RWPE2 (cell line): ENCODE results near the gene GSTO2.
A peak's percentile ranks its signal among the peaks of the same experiment; 100 is the strongest.

Experiments
- ATAC-seq: fragments of 200-7000 bp; cut with Tn5 transposase; 3 replicates; pipeline ENCODE4 v1.9.1; 2021; ENCODE audit warnings: low read depth
- DNase-seq: peaks from one replicate; pipeline ENCODE4 v3.0.0-alpha.2; 2020; ENCODE audit warnings: low spot score
- H3K27ac ChIP-seq: fragments of 450-650 bp; 2 replicates; pipeline ENCODE4 v1.5.1; 2017; ENCODE audit warnings: mild to moderate bottlenecking; ENCODE audit not compliant: poor library complexity, severe bottlenecking
- H3K27me3 ChIP-seq: fragments of 250-450 bp; sonication (Bioruptor Pico); 2 replicates; pipeline ENCODE4 v1.5.1; 2021; ENCODE audit warnings: mild to moderate bottlenecking, moderate library complexity; ENCODE audit not compliant: insufficient read depth, poor library complexity, severe bottlenecking
- H3K36me3 ChIP-seq: fragments of 250-450 bp; sonication (Bioruptor Pico); 2 replicates; pipeline ENCODE4 v1.5.1; 2020; ENCODE audit warnings: low read depth, mild to moderate bottlenecking, moderate library complexity
- H3K4me1 ChIP-seq: fragments of 250-450 bp; sonication (Bioruptor Pico); 2 replicates; pipeline ENCODE4 v1.5.1; 2021; ENCODE audit warnings: mild to moderate bottlenecking, moderate library complexity; ENCODE audit not compliant: insufficient read depth, poor library complexity, severe bottlenecking
- H3K4me3 ChIP-seq: fragments of 250-450 bp; sonication (Bioruptor Pico); 2 replicates; pipeline ENCODE4 v1.5.1; 2021; ENCODE audit warnings: mild to moderate bottlenecking, moderate library complexity; ENCODE audit not compliant: severe bottlenecking
- H3K9me3 ChIP-seq: fragments of 250-450 bp; sonication (Bioruptor Pico); 2 replicates; pipeline ENCODE4 v1.5.1; 2021; ENCODE audit warnings: mild to moderate bottlenecking, moderate library complexity; ENCODE audit not compliant: severe bottlenecking
- CTCF ChIP-seq: fragments of 450-650 bp; IDR thresholded peaks from one replicate; pipeline ENCODE4 v1.5.1; 2017; ENCODE audit warnings: mild to moderate bottlenecking, moderate library complexity; ENCODE audit not compliant: poor library complexity, severe bottlenecking

The GSTO2 gene

GRCh38 chr10:104288355-104288754 is 19.4 kb downstream of the GSTO2 start:
- Histone ChIP-seq H3K4me1 (peaks cover 9% of the 10 kb centered on the region), H3K27me3 (no peaks in the 10 kb centered on the region), H3K27ac (peak overlapping the region; percentile 19), H3K36me3 (peaks cover 37% of the 10 kb centered on the region), H3K9me3 (no peaks in the 10 kb centered on the region), H3K4me3 (no peak overlapping the region)
- TF ChIP-seq CTCF, result no peak
- ATAC-seq (peak; percentile 31; the same call in 1 of the 3 replicates), DNase-seq (no peak)

- Histone ChIP-seq H3K36me3 (peaks cover 15% of the 10 kb centered on the region), H3K27me3 (no peaks in the 10 kb centered on the region), H3K4me3 (no peak overlapping the region), H3K9me3 (no peaks in the 10 kb centered on the region), H3K4me1 (peaks cover 9% of the 10 kb centered on the region), H3K27ac (peak overlapping the region; percentile 76)
- TF ChIP-seq CTCF, result peak; percentile 100
- ATAC-seq (peak; percentile 85), DNase-seq (peak; percentile 79)
These were observed 22.5 kb downstream of the GSTO2 start for GRCh38 chr10:104291439-104291951.

GRCh38 chr10:104293011-104293410 is 24.0 kb downstream of the GSTO2 start:
- Histone ChIP-seq H3K9me3 (no peaks in the 10 kb centered on the region), H3K27me3 (no peaks in the 10 kb centered on the region), H3K4me1 (peaks cover 9% of the 10 kb centered on the region), H3K27ac (peak overlapping the region; percentile 76), H3K4me3 (no peak overlapping the region), H3K36me3 (peaks cover 4% of the 10 kb centered on the region)
- no peak for TF ChIP-seq CTCF
- peak; percentile 77 for ATAC-seq
- DNase-seq, result no peak

- Histone ChIP-seq H3K4me1 (peaks cover 9% of the 10 kb centered on the region), H3K27ac (peak overlapping the region; percentile 76), H3K4me3 (no peak overlapping the region), H3K36me3 (peaks cover 4% of the 10 kb centered on the region), H3K27me3 (no peaks in the 10 kb centered on the region), H3K9me3 (no peaks in the 10 kb centered on the region)
- DNase-seq (no peak), ATAC-seq (no peak)
- TF ChIP-seq CTCF, result no peak
These were observed 24.9 kb downstream of the GSTO2 start for GRCh38 chr10:104293781-104294321.

- H3K36me3 ChIP-seq, result peaks cover 1% of the 10 kb centered on the region
- H3K9me3 ChIP-seq, result no peaks in the 10 kb centered on the region
- peaks cover 32% of the 10 kb centered on the region for H3K4me1 ChIP-seq
- TF ChIP-seq CTCF, result no peak
- H3K27ac ChIP-seq, result no peak overlapping the region
- no peak overlapping the region for H3K4me3 ChIP-seq
- DNase-seq (no peak), ATAC-seq (no peak)
- H3K27me3 ChIP-seq, result no peaks in the 10 kb centered on the region
These were observed 27.9 kb downstream of the GSTO2 start for GRCh38 chr10:104296687-104297436.
